Ureter (tissue), 1 donor: Measurements from ENCODE around the gene PRKG1. TPM values are rescaled to one million over a fixed set of nuclear protein-coding genes. Genes with fewer than 3 reads are reported as not detected.
"Not testable (repeated sequence)": the region's sequence is repeated elsewhere in the genome, so short reads cannot be mapped to it uniquely, and the experiment has no call there.

Source experiments
- DNase-seq: peaks from one replicate; pipeline ENCODE4 v3.0.0-alpha.2; 2020; ENCODE audit warnings: low spot score
- total RNA-seq: library from RNA; stranded (reverse); gene quantifications from one replicate; pipeline ENCODE4 v1.2.4, GENCODE V29; 2023
- donor health status: DM: yes; HTN: yes; CAD: no.

The PRKG1 gene
- total RNA-seq, 1 donor from 2014 or later = 25.4 TPM

DNA sequence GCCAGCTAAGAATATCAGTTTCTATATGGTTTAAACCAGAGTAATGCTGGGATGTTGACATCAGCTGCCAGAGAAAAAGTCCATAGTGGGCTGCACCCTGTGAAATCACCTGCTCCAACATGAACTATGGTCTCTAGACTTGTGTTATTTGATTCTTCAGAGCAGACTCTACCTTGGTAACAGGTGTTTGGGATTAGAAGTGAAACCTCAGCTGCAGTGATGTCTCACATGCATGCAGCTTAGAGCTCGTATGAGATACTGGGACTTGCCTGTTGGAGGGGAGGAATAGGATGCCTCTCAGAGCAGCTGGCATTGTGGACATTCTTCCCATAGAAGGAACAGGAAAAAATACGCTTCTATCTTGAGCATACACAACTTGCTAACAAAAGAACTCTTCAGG, 912.2 kb downstream of the PRKG1 start:
- no peak for DNase-seq

DNA sequence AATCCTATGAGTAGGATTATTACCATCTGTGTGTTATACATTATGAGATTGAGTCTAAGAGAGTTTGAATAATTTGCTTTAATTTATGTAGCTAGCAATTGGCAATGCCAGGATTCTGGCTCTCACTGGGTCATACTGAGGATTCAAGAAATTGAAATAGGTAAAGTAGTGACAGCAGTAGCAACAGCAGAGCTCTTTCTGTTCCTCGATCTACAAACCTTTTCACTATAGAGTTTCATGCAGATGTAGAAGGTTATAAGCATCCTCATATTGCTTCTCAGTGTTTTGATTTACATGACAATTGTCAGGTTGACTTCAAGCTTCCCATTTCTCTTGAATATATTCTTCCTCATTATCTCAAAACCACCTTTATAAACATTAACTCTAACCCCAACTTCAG, 919.2 kb downstream of the PRKG1 start:
- no peak for DNase-seq

DNA sequence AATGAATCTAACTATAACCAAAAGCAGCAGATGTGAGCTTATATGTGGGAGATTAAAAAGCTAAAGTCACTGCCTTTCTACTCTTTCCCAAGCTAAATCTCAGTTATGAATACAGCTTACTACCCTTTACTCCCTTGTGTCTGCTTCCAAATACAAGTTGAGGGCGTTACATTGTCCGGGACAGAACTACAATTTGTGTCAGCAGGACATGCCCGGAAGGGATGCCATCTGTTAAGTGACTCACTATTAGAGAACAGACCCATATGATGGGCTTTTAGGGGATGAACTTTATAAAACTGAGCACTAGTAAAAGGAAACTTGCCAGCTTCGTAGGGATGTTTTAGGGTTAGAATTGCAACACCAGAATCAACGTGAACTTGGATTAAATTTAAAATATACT, 924.8 kb downstream of the PRKG1 start:
- DNase-seq = no peak

DNA sequence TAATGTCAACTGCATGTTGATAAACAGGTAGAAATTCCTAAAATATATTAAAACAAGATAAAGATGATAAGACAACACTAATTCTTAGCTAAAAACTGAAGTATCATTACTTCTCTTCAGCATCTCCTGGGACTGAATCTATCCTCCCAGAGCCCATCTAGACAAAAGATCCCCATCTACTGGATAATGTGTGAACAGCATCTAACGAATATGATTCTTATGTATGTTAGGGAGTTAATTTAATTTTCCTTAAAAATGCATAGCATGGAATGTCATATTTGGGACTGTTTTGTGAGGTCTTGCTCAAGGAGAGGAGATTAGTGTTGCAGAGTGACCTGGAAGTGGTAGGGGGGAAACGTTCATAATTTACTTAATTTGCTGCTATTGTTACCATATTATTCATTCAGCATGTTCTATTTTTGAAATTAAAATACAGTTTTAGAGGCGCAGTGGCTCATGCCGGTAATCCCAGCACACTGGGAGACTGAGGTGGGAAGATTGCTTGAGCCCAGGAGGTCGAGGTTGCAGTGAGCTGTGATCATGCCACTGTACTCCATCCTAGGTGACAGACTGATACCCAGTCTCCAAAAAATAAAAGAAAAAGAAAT, 930.2 kb downstream of the PRKG1 start:
- DNase-seq = no peak

DNA sequence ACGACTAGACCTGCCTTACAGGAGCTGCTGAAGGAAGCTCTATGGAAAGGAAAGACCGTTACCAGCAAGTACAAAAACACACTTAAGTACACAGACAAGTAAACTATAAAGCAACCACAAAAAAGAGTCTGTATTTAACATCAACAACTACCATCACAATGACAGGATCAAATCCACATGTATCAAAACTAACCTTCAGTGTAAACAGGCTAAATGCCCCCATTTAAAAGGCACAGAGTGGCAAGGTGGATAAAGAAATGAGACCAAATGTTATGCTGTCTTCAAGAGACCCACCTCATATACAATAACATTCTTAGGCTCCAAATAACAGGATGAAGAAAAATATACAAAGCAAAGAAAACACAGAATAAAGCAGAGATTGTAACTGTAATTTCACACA, 932.8 kb downstream of the PRKG1 start:
- no peak for DNase-seq

DNA sequence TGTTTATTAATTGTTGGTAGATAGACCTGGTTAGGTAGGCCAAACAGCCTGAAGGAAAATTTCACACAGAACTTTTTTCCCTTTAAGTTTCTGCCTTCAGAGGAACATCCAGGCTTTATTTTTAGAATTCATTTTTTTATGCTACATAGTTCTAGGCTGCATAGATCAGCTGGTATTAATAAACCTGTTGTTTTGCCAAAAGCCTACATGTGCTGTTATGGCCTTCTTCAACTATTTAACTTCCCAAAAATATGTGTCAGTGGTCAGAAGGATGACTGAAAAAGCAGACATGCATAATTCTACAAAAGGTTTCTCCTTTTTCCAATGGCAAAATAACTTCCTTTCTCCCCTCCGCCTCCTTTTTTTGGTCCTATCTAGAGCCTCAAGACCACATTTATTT, 936.8 kb downstream of the PRKG1 start:
- DNase-seq = no peak

DNA sequence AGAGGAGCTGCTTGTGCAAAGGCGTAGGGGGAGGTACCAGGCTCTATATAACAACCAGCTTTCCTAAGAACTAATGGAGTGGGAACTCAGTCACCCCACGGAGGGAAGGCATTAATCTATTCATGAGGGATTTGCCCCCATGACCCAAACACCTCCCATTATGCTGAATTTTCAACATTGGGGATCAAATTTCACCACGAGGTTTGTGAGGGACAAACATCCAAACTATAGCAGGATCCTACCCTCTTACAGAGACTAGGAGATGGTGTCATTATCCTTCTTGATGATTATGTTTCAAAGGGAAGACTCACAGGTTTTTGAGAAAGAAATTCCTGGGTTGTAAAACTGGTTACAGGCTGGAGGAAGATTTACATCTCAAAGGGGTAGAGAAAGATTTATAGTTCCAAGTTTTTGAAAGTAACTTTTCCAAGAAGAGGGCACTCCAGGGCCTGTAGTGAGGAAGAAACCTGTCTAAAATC, 944.8 kb downstream of the PRKG1 start:
- no peak for DNase-seq

DNA sequence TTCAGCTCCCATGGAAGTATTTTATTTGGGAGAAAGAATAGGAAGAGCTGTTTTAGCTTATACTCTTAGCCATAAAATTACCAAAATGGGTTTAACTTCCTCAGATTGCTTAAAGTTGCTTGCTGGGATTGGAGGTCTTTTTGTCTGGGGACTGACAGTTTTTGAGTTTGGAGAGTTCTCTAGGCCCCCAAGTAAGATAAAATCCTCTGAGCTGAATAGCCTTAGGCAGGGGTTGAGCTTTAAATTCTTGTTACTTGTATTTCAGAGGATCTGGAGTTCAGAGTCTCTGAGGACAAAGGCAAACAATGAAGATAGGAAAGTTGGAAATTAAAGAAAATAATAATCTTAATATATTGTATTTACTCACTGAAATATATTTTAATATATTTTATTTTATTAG, 945.4 kb downstream of the PRKG1 start:
- no peak for DNase-seq

DNA sequence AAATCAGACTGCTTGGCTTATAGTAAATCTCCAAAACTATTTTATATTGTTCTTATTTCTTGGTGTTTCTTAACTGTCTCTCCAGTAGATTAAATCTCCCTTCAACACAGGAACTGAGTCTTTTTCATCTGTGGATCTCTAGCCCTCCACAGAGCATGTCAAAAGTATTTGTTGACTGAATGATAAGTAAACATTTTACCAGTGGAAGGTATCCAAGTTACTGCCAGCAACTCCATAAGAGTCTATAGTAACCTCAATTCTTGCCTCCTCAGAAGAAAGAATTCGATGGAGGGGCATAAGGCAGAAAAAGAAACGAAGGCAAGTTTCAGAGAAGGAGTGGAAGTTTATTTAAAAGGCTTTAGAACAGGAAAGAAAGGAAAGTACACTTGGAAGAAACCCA, 945.9 kb downstream of the PRKG1 start:
- DNase-seq = no peak

DNA sequence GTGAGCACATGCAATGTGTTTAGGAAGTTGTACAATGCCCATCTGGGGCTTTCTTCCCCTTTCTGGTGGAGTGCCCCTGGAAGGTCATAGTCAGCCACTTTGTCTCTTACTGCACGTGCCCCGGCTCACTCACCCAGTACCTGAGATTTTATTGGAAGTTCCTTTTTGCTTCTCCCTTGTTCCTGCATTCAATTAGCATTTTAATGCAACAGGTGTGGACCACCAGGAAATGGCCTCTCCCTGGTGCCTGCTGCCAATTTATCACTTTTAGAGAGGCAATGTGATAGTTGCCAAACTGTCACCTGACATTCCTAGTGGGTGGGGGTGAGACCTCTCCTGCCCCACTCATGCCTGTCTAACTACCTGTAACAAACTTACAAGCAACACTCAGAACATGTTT, 946.4 kb downstream of the PRKG1 start:
- no peak for DNase-seq

DNA sequence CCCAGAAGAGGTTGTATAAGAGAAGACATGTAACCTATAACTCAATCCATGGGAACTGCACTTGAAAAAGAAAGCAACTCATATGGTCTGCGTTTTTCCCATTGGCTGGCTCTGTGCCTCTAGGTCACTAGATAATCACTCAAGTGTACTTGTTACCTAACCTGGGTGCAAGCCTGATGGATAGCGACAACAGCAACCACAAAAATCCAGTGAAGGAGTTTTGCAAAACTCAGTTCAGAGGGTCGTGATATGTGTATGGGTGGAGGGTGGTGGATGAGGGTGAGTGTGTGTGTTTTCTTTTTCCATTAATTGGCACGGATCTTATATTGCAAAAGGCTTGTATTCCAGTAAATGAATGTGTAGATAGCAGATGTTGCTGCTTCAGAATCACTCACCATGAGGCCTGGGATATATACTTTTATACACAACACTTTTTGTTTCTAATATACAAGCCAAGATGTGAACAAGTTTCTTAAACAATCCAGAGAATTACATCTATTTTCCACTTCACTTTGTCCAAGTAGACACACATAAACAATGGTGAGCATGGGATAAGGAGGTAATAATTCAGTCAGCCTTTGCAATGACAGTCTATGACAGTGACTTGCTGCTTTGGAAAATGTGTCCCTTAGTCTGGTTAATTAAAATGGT, 952.9 kb downstream of the PRKG1 start:
- no peak for DNase-seq

DNA sequence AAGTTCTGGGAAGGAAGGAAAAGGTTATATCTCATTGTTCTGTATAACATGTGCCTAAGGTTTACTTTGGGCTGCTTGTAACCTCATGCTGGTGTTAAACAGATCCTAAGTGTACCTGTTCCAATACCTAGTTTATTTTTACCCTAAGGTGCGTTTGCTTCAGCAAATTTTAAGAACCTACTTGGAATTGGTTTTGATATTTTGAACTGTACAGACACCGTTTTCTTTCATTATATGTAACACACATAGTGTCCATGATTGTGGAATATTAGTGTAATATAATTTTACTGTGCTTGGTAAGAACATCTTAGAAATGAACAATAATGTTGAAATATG, 954.2 kb downstream of the PRKG1 start:
- DNase-seq = no peak

DNA sequence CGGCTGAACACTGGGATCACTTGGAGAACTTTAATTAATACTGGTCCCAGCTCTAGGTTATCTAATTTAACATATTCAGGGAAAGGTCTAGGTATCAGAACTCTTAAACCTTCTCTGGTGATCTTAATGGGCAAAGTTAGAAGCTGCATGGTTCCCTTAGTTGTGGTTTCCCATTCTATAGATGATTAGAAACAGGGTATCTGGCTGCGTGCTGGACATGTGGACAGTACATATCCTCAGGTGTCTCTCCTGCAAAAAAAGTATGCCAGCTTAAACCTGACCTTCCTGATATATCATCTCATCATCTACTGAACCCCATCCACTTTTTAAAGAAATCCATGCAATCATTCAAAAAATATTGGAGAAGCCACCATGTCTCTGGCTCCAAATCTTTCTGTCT, 955.3 kb downstream of the PRKG1 start:
- no peak for DNase-seq

DNA sequence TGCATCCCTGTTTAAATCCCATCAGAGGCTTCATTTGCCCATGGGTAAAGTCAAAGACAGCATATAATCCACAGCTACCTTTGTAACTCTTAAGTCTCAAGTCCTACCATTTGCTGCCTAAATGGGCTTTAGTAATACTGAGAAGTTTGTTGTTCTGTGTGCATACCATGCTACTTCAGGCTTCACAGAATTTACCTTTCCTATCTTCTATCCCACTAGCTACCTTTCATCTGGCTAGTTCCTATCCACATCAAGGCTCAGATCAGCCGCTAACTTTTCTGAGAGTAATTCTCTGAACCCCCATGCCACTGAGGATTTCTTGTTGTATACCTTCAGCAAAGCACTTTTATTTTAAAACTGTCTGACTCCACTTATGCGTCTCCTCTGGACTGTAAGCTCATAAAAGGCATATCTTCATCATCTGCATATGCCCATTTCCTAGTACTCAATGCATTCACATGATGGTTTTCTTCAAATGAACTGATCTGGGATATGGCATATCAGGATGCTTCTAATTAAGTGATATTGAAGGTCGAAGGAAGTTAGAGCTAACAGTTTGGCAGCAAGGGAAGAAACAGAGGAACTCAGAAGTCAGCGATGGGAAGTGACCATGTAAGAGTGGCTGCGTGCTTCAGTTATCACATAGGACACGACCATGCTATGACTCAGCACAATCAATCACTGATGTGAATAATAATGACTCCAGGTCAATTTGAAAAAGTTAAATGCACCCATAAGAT, 955.9 kb downstream of the PRKG1 start:
- DNase-seq = no peak

DNA sequence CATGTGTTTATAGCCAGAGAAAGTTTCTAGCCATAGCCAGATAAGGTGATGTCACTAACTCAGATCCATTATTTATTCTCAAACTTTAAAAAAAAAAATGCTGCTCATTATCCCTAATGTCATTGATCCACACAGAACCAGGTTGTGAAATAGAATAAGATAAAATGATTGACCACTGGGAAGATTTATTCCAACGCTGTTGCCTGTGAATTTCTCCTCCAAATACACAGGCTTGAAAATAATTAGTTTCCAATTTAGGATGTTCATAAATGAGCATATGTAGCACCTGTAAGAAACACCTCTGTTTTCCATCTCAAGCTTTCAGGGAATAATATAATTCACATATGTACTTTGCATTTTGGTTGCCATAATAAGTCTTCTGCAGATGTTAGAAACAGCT, 956.7 kb downstream of the PRKG1 start:
- no peak for DNase-seq

DNA sequence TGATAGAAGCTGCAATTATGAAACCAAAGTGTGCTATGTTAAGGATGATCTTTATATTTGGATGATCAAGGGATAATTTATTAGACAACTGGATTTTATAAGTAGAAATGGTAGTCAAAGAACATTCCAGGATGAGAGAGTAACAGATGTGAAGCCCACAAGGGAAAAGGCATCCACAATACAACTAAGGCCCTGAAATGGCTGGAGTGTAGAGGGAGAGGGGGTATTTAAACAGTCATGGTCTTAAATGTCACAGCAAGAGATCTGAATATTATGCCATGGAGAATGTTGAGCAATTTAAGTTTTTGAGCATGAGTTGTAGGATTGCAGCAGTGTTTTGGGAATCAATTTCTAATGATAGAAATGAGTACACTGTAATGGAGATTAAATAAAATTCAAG, 957.5 kb downstream of the PRKG1 start:
- DNase-seq = no peak

DNA sequence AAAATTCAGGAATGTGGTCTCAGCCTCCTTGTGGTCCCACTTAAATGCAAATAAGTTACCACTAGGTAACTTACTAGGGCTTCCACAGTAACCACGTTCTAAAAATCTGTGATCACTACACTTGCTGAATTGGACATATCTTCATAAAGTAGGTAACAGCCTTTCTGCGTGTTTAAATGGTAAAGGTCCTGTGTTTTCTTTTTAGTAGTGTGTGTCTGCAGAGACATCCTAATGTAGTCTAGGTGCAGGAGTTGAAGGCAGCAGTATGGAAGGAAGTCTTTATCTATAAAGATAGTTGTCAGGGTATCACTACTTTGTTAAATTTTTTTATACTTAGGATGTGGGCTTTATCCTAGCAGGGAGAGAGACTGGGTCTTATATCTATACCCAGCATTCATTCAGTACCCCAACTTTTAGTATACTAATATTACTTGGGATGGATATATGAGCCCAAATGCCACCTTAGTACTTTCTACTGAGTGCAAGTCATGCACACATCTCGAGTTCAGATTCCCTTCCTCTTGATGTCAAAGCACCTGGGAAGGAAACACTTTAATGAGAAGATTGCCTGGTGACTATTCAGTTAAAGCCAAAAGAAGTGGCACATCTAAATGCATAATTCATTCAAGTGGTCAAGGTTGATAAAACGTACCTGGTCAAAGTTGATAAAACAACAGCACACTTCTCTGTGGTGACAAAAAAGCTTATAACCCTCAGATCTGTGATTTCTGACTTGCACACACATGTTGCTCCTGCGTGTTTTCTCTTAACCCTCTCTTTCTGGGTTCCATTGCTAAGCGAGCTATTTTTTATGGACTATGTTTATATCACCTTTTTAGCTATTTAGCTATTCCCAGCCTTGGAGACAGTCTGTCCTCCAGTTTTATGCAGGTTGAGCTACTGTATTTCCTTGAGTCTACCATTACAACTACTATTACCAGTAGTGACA, 958.7 kb downstream of the PRKG1 start:
- no peak for DNase-seq

DNA sequence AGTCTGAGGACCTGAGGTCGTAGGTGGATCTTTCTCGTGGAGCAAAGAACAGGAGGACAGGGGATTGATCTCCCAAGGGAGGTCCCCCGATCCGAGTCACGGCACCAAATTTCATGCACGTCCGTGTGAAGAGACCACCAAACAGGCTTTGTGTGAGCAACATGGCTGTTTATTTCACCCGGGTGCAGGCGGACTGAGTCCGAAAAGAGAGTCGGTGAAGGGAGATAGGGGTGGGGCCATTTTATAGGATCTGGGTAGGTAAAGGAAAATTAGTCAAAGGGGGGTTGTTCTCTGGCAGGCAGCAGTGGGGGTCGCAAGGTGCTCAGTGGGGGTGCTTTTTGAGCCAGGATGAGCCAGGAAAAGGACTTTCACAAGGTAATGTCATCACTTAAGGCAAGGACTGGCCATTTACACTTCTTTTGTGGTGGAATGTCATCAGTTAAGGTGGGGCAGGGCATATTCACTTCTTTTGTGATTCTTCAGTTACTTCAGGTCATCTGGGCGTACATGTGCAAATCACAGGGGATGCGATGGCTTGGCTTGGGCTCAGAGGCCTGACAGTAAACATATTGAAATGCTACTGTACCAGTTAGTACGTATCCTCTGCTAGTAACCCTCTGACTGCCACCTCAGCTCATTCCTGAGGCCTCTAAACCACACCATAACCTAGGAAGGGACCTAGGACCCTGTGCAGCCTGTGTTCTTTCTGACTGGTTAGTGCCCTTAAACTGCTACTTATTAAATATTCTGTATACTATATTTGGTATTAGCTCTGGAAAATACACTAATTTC, 964.9 kb downstream of the PRKG1 start:
- not testable (repeated sequence) for DNase-seq

DNA sequence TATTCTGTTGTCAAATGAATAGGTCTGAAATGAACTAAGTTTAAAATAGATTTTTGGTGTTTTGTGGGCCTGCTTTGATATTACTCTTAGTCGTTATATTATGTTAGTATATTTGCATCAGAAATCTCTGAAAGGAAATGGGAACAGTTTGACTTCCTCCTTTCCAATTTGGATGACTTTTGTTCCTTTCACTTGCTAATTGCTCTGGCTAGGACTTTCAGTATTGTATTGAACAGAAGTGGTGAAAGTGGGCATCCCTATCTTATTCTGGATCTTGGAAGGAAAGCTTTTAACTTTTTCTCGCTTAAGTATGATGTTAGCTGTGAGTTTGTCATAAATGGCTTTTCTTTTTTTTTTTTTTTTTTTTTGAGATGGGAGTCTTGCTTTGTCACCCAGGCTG, 966.2 kb downstream of the PRKG1 start:
- no peak for DNase-seq

DNA sequence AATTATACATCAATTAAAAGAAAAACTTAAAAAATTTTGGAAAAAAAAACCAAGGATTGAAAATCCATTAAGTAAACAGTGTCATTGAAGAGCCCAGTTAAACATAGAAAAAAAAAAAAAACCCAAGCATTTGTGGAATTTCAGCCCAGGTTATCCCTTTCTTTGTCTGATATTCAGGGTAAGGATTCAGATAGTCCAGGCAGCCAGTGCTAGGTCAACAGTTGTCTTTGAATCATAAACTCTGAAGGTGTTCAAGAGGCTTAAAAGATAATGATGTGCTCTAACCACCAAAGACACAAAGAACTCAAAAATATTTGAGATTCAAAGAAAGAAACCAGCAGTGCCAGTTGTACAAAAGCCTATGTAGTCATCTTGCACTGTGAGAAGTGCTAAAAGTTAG, 969.5 kb downstream of the PRKG1 start:
- DNase-seq = no peak

DNA sequence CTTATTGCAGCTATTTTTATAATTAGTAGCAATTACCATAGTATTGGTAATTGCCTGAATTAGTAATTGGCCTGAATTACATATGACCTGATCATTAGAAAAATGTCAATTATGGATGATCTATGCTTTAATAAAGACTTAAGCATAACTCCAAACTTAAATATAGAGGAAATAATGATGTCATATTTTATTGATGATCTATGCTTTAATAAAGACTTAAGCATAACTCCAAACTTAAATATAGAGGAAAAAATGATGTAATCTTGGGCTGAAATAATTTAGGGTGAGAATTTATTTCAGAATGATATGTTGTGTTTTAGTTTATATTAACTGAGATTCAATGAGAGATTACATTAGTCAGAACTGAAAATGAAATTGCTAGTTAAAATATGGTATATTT, 973.8 kb downstream of the PRKG1 start:
- DNase-seq = no peak
